GM18909 (cell line): ENCODE data around the gene CDNF.
"Not testable (repeated sequence)": the region's sequence is repeated elsewhere in the genome, so short reads cannot be mapped to it uniquely, and the experiment has no call there.

Experiments
- ATAC-seq: cut with Tn5 transposase; IDR thresholded peaks from one replicate; pipeline ENCODE4 v1.9.1; 2021; ENCODE audit warnings: mild to moderate bottlenecking; ENCODE audit not compliant: unreplicated experiment, poor library complexity

Gene CDNF

GRCh38 chr10:14837757-14838581 is at the start of gene CDNF, which contains the start of the genes HSPA14 and MSANTD7:
Gene CDNF (minus strand): TSS chr10:14838037. CDS start chr10:14837946, 91 bp downstream.
Gene HSPA14 (plus strand): TSS chr10:14838306. CDS start chr10:14838403, 97 bp downstream.
Gene MSANTD7 (plus strand): TSS chr10:14838306. CDS start chr10:14842285, 3,979 bp downstream.
- peak; percentile 95 for ATAC-seq

- no peak for ATAC-seq
Observed at GRCh38 chr10:14884082-14884481, 46.2 kb upstream of the CDNF start.

- ATAC-seq: no peak
Observed at GRCh38 chr10:14880229-14880628, 42.4 kb upstream of the CDNF start.

DNA sequence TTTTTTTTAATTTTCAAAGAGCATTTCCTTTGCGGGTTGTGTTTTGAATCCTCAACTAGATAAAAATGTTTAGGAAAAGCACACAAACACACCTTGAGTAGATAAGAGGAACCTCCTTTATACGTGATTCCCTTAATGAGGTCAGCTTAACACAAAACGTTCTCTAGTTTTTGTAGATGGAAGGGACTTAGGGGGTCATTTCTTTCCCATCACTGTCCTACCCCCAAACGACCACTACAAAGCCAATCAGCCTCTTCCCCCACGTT is 42.0 kb upstream of the CDNF start:
- ATAC-seq: no peak

- ATAC-seq: peak; percentile 23
Observed at GRCh38 chr10:14879124-14879927, 41.5 kb upstream of the CDNF start.

GRCh38 chr10:14878266-14879123 is 40.7 kb upstream of the CDNF start, which contains the start of gene SUV39H2:
Gene SUV39H2 (plus strand): TSS chr10:14878866. CDS start chr10:14878889, 23 bp downstream.
- peak; percentile 93 for ATAC-seq

DNA sequence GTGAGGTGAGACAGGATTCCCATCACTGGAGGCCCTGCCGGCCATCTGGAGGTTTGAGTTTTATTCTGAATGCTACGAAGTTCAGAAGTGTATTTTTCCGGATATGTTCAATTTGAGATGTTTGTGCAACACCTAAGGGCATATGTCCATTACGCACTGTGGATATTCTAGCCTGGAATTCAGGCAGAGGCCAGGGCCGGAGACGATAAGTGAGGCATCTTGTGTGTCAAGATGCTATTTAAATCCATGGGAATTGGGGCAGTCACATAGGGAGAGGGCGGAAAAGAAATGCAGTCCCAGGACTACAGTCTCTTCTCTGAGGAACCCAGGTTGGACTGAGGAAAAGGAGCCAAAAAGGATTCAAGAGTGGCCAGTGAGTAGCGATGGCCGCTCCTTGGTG is 38.9 kb upstream of the CDNF start:
- no peak for ATAC-seq

DNA sequence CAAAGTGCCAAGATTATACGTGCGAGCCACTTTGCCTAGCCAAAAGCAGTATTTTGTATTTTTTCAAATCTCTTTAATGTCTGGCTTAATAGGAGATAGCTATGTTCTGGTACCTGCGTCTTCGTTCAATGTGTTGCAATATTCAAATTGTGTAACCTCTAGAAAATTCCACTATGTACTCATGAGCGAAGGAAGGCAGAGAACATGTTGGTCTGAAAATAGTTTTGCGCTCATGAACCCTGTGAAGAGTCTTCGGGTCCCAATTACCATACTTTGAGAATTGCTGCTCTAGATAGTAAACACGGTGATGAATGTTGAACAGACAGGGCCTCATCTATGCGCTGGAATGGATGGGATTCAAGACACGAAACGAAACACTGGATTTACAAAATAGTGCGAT is 38.1 kb upstream of the CDNF start:
- no peak for ATAC-seq

- peak; percentile 59 for ATAC-seq
Observed at GRCh38 chr10:14873090-14873760, 35.4 kb upstream of the CDNF start.

GRCh38 chr10:14864871-14865270 is 27.0 kb upstream of the CDNF start:
- ATAC-seq: not testable (repeated sequence)

DNA sequence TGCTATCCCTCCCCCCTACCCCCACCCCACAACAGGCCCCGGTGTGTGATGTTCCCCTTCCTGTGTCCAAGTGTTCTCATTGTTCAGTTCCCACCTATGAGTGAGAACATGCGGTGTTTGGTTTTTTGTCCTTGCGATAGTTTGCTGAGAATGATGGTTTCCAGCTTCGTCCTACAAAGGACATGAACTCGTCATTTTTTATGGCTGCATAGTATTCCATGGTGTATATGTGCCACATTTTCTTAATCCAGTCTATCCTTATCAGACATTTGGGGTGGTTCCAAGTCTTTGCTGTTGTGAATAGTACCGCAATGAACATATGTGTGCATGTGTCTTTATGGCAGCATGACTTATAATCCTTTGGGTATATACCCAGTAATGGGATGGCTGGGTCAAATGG is 26.6 kb upstream of the CDNF start:
- ATAC-seq: not testable (repeated sequence)

- ATAC-seq: no peak
Observed at GRCh38 chr10:14860791-14861190, 23.0 kb upstream of the CDNF start.

- no peak for ATAC-seq
Observed at GRCh38 chr10:14859775-14860174, 21.9 kb upstream of the CDNF start.

- ATAC-seq: no peak
Observed at GRCh38 chr10:14859043-14859442, 21.2 kb upstream of the CDNF start.

DNA sequence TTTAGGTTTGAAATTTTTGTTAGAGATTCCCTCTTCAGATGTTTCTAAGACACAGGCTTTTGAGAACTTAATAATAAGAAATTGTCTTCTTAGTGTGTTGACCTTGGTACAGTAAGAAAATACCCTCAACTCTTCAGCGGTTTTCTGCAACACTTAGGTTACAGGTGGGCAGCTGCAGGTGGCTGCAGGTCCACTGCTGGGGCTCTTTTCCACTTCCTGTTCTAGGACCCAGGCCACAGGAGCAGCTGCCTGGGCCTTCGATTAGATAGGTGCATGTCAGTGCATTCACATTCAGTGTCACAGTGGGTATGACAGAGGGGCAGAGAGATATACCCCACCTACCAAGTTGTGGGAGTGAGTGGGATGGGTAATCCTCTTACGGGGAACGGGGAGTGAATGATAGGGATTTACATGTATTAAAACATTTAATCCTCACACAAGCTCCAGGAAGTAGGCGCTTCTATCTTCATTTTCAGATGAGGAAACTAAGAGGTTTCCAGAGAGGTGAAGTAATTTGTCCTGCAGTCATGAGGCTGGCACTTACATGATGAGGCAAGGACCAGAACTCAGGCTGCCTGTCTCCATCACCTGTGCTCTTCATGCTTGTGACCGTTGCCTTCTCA is 20.6 kb upstream of the CDNF start:
- ATAC-seq: no peak

DNA sequence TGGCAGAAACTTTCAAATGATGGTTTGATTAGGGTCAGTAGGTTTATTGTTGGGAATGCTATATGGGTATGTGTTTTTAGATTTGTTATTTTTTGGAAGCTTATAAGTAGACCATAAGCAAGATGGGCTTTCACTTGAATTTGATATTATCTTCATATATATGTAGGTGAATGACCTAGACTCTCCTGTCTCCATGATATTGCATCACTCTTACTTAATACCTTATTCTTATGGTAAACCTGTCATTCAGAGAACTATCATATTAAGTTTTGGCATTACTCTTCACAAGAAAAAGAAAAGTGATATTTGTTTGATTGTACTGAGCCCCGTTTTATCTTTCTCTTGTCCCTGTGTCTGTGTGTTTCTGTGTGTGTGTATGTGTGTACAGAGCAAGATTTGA is 17.6 kb upstream of the CDNF start:
- no peak for ATAC-seq

DNA sequence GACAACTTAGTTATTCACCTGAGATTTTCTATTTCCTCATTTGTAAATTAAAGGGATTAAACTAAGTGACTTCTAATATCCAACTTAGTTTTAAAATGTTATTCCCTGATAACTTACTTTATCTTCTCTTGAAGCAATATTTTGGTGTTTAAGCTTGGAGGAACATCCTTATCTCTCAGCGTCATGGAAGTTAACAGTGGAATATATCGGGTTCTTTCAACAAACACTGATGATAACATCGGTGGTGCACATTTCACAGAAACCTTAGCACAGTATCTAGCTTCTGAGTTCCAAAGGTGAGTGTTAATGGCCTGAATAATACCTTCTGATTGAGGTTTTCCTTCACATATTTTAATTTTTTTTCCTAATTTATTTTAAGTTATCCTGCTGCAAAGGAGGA is 14.4 kb upstream of the CDNF start:
- no peak for ATAC-seq

GRCh38 chr10:14844948-14845347 is 7.1 kb upstream of the CDNF start:
- ATAC-seq: no peak

- no peak for ATAC-seq
Observed at GRCh38 chr10:14843327-14843988, 5.6 kb upstream of the CDNF start.
